ENCODE measurements around the gene KNDC1.

GRCh38 chr10:133162178-133162909, 2.3 kb downstream of the KNDC1 start:
- TF ChIP-seq, protein P1, sequence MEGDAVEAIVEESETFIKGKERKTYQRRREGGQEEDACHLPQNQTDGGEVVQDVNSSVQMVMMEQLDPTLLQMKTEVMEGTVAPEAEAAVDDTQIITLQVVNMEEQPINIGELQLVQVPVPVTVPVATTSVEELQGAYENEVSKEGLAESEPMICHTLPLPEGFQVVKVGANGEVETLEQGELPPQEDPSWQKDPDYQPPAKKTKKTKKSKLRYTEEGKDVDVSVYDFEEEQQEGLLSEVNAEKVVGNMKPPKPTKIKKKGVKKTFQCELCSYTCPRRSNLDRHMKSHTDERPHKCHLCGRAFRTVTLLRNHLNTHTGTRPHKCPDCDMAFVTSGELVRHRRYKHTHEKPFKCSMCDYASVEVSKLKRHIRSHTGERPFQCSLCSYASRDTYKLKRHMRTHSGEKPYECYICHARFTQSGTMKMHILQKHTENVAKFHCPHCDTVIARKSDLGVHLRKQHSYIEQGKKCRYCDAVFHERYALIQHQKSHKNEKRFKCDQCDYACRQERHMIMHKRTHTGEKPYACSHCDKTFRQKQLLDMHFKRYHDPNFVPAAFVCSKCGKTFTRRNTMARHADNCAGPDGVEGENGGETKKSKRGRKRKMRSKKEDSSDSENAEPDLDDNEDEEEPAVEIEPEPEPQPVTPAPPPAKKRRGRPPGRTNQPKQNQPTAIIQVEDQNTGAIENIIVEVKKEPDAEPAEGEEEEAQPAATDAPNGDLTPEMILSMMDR (IDR thresholded peaks at IDR 0.05; ENCODE audit: low read length) = no peak
- TF ChIP-seq EZH2 (optimal IDR thresholded peaks at IDR 0.05; ENCODE audit: low read depth, low read length) (no peak), EZH2phosphoT487 (IDR thresholded peaks at IDR 0.05; ENCODE audit: low read length) (no peak)

All from MM.1S (cell line).